IPS-11a (cell line): ENCODE data around the gene PUSL1.

ENCODE experiments used
- H3K4me3 ChIP-seq: one replicate; pipeline ENCODE4 v1.5.1; 2013; ENCODE audit warnings: low read depth, low read length, control low read depth

Gene PUSL1

GRCh38 chr1:1278620-1279019 lies 29.8 kb upstream of the PUSL1 start:
- H3K4me3 ChIP-seq, result no peak overlapping the region

GRCh38 chr1:1279028-1279427 lies 29.4 kb upstream of the PUSL1 start:
- H3K4me3 ChIP-seq, result no peak overlapping the region

GRCh38 chr1:1280782-1281481 lies 27.5 kb upstream of the PUSL1 start:
- no peak overlapping the region for H3K4me3 ChIP-seq

GRCh38 chr1:1281533-1282321 lies 26.7 kb upstream of the PUSL1 start:
- no peak overlapping the region for H3K4me3 ChIP-seq

GRCh38 chr1:1282998-1283397 lies 25.4 kb upstream of the PUSL1 start:
- no peak overlapping the region for H3K4me3 ChIP-seq

- no peak overlapping the region for H3K4me3 ChIP-seq
Measured at GRCh38 chr1:1283821-1284220, 24.6 kb upstream of the PUSL1 start.

- H3K4me3 ChIP-seq, result no peak overlapping the region
Measured at GRCh38 chr1:1284221-1285101, 23.9 kb upstream of the PUSL1 start.

- H3K4me3 ChIP-seq, result no peak overlapping the region
Measured at GRCh38 chr1:1285102-1285571, 23.3 kb upstream of the PUSL1 start.

GRCh38 chr1:1285611-1286311 lies 22.6 kb upstream of the PUSL1 start:
- H3K4me3 ChIP-seq, result no peak overlapping the region

- no peak overlapping the region for H3K4me3 ChIP-seq
Measured at GRCh38 chr1:1286313-1287261, 21.8 kb upstream of the PUSL1 start.

- H3K4me3 ChIP-seq, result no peak overlapping the region
Measured at GRCh38 chr1:1287288-1288110, 20.9 kb upstream of the PUSL1 start.

- no peak overlapping the region for H3K4me3 ChIP-seq
Measured at GRCh38 chr1:1290238-1290731, 18.1 kb upstream of the PUSL1 start.

- H3K4me3 ChIP-seq, result no peak overlapping the region
Measured at GRCh38 chr1:1291023-1291528, 17.3 kb upstream of the PUSL1 start.

GRCh38 chr1:1291548-1292441 lies 16.6 kb upstream of the PUSL1 start:
- no peak overlapping the region for H3K4me3 ChIP-seq

GRCh38 chr1:1292442-1292779 lies 16.0 kb upstream of the PUSL1 start:
- no peak overlapping the region for H3K4me3 ChIP-seq

GRCh38 chr1:1292851-1293250 lies 15.5 kb upstream of the PUSL1 start:
- H3K4me3 ChIP-seq, result no peak overlapping the region
